Measurements from ENCODE around the gene RENBP. TPM values are rescaled to one million over a fixed set of nuclear protein-coding genes. Genes with fewer than 3 reads are reported as not detected.
A peak's percentile ranks its signal among the peaks of the same experiment; 100 is the strongest.

Gene RENBP
- total and polyA plus RNA-seq, 2 of the 13 experiments (the other 11 are each of a cell fraction or from before 2014, with no cell fraction given) = 1.4 to 2.6 TPM

- TF ChIP-seq PRDM15 (CRISPR knock-in tag; IDR thresholded peaks at IDR 0.05) = no peak
- no peak for TF ChIP-seq ZFP62 (CRISPR knock-in tag; IDR thresholded peaks at IDR 0.05)
- TF ChIP-seq, protein P1, sequence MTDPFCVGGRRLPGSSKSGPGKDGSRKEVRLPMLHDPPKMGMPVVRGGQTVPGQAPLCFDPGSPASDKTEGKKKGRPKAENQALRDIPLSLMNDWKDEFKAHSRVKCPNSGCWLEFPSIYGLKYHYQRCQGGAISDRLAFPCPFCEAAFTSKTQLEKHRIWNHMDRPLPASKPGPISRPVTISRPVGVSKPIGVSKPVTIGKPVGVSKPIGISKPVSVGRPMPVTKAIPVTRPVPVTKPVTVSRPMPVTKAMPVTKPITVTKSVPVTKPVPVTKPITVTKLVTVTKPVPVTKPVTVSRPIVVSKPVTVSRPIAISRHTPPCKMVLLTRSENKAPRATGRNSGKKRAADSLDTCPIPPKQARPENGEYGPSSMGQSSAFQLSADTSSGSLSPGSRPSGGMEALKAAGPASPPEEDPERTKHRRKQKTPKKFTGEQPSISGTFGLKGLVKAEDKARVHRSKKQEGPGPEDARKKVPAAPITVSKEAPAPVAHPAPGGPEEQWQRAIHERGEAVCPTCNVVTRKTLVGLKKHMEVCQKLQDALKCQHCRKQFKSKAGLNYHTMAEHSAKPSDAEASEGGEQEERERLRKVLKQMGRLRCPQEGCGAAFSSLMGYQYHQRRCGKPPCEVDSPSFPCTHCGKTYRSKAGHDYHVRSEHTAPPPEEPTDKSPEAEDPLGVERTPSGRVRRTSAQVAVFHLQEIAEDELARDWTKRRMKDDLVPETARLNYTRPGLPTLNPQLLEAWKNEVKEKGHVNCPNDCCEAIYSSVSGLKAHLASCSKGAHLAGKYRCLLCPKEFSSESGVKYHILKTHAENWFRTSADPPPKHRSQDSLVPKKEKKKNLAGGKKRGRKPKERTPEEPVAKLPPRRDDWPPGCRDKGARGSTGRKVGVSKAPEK (CRISPR knock-in tag; IDR thresholded peaks at IDR 0.05; ENCODE audit: borderline replicate concordance) = no peak
- no peak for TF ChIP-seq ZNF772 (CRISPR knock-in tag; IDR thresholded peaks at IDR 0.05)
- no peak for TF ChIP-seq GATAD1 (CRISPR knock-in tag; IDR thresholded peaks at IDR 0.05)
- TF ChIP-seq ZNF451 (CRISPR knock-in tag; IDR thresholded peaks at IDR 0.05) = peak; percentile 42; the same call in 1 of the 2 replicates
- TF ChIP-seq DPF2 (CRISPR knock-in tag; IDR thresholded peaks at IDR 0.05; ENCODE audit: borderline replicate concordance, low read depth) = no peak
- no peak for TF ChIP-seq SMARCE1 (IDR thresholded peaks at IDR 0.05; ENCODE audit: borderline replicate concordance)
- no peak for TF ChIP-seq ZNF383 (CRISPR knock-in tag; IDR thresholded peaks at IDR 0.05; ENCODE audit: borderline replicate concordance)
- no peak for TF ChIP-seq NFKB2 (CRISPR knock-in tag; IDR thresholded peaks at IDR 0.05; ENCODE audit: borderline replicate concordance)
- TF ChIP-seq ZNF292 (CRISPR knock-in tag; IDR thresholded peaks at IDR 0.05; ENCODE audit: borderline replicate concordance, low read depth) = no peak
- no peak for TF ChIP-seq ZNF850 (CRISPR knock-in tag; conservative IDR thresholded peaks at IDR 0.05)
- no peak for TF ChIP-seq HIVEP1 (CRISPR knock-in tag; IDR thresholded peaks at IDR 0.05)
- TF ChIP-seq ZNF652 (CRISPR knock-in tag; IDR thresholded peaks at IDR 0.05; ENCODE audit: borderline replicate concordance, low read depth) = no peak
Observed at GRCh38 chrX:153971450-153972367, 27.3 kb upstream of the RENBP start, which contains the start of gene HCFC1 (continued).

All from HepG2 (cell line).